GM18517 (cell line): ENCODE data around the gene LRRC8C.
A peak's percentile ranks its signal among the peaks of the same experiment; 100 is the strongest.
"Not testable (repeated sequence)": the region's sequence is repeated elsewhere in the genome, so short reads cannot be mapped to it uniquely, and the experiment has no call there.

ENCODE experiments used
- ATAC-seq: cut with Tn5 transposase; IDR thresholded peaks from one replicate; pipeline ENCODE4 v1.9.1; 2021; ENCODE audit warnings: mild to moderate bottlenecking, moderate library complexity; ENCODE audit not compliant: unreplicated experiment

LRRC8C gene

DNA sequence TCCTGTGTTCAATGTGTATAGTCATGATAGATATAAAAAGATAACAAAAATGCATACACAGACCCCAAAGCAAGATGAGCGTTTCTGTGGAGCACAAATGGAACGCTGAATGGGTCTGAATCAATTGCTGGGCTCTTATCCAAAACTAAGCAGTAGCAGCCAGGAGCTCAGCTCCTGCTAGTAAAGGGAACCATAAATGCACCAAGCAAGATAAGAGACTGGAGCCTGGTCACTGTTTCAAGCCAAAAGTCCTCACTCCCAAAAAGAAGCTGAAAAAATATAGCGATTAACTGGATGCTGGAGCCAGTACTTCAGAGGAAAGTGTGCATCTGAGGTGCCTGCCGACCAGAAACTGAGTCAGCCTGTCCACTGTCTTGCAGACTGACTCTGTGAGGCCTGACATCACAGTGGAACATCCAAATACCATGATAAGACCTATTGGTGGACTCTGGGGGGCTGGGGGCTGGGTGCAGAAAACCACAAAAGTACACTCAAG lies 68.9 kb downstream of the LRRC8C start:
- no peak for ATAC-seq

DNA sequence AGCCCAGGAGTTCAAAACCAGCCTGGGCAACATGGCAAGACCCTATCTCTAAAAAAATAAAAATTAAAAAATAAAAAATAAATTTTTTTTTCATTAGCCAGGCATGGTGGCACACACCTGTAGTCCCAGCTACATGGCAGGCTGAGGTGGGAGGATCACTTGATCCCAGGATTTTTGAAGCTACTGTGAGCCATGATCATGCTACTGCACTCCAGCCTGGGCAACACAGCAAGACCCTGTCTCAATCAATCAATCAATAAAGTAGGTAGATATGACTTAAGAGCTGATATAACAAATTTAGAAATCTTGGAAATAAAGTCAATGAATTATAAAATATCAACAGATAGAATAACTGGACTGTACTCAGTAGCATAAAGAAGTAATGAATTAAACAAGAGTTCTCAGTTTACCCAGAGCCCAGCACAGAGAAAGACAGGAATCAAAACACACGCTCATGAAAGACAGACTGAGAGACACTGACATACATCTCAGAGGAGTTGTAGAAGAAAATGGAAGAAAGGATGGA lies 69.7 kb downstream of the LRRC8C start:
- ATAC-seq, result no peak

DNA sequence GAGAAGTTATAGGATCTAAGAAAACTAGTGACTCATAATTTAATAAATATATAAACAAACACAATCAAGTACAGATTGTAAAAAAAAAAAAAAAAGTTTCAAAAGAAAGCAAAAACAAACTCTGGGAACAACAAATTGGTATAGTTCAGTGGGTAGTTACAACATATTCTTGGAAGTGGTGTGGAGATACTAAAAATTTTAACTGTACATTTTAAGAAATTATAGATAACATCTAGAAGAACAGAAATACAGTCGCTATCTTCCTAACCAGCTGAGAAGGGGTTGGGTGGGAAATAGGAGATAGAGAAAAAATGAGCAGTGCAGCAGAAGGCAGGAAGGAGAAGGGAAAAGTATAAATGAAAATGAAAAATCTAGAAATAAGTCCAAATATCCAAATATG lies 70.5 kb downstream of the LRRC8C start:
- ATAC-seq, result no peak

DNA sequence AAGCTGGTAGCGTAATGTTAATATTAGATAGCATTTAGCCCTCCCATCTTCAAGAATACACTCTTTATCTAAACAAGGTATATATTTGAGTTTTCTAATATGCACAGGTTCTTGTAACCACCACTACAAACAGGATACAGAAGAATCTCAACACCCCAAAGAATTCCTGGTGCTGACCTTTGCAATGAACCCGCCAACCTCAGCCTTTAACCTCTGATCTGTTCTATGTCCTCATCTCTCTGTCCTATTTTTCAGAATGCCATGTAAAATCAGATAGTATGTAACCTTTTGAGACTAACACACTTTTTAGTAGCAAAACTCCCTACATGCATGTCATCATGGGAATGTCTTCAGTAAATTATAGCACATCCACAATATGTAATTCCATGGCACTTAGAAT lies 71.1 kb downstream of the LRRC8C start:
- no peak for ATAC-seq

DNA sequence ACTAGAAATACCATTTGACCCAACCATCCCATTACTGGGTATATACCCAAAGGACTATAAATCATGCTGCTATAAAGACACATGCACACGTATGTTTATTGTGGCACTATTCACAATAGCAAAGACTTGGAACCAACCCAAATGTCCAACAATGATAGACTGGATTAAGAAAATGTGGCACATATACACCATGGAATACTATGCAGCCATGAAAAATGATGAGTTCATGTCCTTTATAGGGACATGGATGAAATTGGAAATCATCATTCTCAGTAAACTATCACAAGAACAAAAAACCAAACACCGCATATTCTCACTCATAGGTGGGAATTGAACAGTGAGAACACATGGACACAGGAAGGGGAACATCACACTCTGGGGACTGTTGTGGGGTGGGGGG lies 72.0 kb downstream of the LRRC8C start:
- ATAC-seq, result not testable (repeated sequence)

DNA sequence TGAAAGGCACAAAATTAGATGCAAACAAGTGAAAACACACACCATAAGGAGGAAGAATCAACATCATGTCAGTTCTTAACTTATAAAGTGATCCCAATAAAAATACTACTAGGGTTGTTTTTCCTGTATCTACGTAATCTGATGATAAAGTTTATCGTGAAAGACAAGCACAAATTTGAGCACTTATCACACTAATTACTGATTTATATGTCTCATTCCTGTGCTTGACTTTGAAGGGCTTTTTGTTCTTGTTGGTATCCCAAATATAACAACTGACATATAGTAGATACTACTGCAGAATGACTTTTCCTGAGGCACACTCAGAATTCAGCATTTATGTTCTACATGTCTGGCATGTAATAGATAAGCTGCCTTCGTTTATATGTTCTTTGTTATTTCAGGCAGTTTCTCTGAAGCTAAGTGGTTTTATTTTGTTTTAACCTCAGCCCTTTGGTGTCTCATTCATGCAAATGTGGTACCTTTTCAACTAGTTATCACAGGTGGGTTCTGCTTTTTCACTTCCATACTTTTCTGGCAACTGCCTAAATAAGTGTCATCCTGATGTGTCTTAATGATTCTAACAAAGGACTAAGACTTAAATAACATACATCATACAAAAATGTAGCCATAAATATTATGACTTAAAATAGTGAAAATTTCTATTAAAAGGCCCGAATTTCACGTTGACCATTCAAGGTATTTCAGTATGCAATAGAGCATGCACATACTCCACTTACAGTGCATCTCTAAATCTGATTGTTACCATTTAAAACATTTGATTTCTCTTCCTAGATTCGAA lies 73.2 kb downstream of the LRRC8C start:
- peak; percentile 76 for ATAC-seq

DNA sequence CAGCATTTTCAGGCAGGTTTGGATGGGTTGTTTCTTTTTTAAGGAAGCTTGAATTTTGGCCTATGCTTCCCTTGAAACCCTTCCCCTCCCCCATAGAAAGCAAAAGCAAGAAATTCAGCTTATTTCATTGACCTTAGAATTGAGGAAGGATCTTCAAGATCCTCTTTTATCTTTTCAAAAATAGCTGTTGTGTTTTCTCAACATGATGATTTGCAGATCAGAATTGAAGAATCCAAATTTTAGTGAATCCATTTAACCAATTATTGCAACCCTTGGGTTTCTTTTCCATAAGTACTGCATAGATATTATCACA lies 73.7 kb downstream of the LRRC8C start:
- peak; percentile 20 for ATAC-seq

GRCh38 chr1:89708751-89709375 lies 75.9 kb downstream of the LRRC8C start:
- no peak for ATAC-seq

DNA sequence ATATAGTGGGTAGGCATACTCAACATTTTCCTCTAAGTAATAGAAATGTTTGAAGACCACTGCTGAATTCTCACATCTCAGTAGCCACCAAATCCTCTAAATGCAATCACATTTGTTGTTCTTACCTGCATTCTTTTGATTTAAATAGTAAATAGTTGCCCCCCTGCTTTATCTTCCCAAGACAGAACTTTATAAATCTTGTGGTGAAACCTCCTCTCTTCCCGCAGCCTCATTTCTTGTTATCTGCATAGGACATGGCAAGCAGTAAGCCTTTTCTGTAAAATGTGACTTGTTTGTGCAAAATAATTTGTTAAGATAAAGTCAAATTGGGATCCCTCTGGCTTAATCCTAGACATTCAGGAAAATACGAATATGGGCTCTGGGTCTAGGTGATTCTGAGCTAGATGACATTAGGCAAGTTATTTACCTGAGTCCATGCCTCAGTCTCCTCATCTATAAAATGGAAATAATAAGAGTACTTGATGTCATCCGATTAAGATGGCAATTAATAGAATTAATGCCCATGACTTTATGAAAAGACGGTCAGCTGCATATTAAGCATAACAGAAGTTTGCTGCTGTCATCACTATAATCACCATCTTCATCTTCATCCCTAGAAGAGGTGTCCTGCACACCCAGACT lies 77.7 kb downstream of the LRRC8C start:
- no peak for ATAC-seq

DNA sequence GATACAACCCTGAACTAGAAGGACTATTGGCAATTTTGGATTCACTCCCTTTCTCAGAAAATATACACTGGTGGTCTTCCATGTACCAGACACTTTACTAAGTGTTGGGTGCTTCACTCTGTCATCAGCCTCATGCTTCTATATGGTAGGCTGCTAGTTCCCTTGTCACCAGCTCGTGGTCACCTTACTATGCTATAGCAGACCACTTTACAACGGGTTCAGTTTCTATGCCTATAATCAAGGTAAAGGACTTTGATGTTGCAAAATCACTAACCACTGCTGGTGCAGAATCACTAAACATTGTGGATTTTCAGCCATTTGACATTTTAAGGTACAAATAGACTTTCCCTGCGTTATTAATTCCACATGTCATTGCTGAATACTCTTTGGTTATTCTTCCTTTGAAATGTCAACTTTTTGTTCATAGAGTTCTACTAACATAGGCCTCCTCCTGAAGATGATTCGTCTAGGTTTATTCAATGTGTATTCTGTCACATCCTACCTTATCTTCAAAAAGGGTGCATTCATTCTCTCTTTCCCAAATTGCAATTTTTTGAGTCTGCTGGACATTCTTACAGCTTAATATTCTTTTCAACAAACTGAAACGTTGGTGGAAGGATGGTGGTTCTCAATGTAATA lies 78.3 kb downstream of the LRRC8C start:
- no peak for ATAC-seq

GRCh38 chr1:89712420-89712819 lies 79.5 kb downstream of the LRRC8C start:
- no peak for ATAC-seq

DNA sequence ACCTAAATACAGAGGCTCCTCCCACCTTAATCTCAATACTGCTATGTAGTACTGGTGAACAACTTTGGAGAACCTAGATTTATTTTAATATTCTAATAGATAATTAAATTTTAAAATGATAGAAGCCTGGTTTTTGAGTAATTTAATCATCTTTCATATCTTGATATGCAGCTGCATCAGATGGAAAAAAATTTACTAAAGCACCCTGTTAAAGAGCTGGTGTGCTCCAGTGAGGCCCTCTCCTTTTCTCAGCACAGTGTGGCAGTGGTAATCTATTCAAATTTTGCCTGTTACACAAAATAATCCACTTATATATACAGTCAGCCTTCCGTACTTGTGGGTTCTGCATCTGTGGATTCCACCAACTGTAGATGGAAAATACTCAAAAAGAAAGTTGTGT lies 82.8 kb downstream of the LRRC8C start:
- no peak for ATAC-seq

DNA sequence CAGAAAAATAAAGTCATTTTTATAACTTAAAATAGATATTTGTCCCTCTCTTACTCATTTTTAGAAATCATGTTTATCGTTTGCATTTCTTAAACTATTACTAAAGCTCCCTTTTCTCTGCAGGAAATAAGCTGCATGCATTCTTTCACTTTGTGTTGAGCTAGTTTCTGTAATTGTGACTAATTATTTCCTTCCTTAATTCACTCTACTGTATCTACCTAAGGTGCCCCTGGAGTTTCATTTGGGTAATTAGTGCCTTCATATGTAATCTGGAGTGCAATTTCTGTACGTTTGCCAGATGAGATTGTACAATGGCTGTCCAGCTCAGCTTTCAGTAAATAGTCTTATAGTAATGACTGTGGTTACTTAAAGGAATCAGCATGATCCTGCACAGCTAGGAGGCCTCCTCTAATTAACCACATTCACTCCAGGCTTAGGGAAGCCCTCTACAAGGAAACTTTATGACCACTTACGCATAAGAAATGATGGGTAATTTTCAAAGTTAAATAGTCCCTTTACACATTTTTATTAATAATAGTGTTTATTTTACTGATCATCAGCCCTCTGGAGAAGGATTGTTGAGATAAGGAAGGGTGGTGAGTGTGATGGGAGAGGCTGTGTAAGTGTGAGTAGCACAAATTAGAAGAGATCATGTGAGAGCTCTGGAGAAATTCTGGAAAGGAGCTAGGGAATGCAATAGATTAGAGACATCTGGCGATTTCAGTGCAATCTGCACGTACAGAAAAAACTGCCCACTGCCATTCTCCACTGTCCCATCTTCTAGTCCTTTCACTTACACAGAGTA lies 86.8 kb downstream of the LRRC8C start:
- ATAC-seq, result peak; percentile 96

DNA sequence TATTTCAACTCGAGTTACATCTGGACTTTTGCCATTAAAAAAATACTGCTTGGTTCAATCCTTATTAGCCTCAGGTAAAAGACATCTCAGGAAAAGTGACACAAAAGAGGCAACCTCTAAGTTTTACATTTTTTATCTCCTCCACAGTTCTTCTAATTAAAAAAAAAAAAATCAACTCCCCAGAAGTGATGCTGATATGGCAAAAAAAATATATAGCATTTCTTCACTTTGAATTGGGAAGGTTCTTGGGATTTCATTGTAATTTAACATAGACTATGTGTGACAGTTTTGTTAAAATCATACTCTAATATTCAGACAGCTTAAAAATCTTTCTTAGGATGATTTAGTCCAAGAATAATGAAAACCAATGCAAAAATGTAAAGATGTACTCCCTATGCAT lies 87.9 kb downstream of the LRRC8C start:
- ATAC-seq, result no peak

DNA sequence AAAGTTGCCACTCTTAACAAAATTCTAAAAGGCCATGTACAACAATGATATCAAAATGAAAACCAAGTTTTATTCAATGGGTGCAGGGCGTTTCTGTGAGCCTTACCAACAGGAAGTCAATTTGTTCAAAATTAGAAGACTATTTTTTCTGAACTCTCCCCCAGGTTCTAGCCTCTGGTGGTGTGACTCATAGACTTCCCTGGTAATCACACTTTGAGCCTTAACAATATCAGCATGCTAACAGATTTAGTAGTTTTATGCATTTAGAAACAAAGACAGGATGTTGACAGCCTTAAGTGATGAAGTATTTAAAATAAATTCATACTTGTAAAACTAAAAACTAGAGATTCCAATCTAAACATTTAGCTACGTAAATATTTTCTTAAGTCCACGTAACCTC lies 88.4 kb downstream of the LRRC8C start:
- ATAC-seq, result no peak

DNA sequence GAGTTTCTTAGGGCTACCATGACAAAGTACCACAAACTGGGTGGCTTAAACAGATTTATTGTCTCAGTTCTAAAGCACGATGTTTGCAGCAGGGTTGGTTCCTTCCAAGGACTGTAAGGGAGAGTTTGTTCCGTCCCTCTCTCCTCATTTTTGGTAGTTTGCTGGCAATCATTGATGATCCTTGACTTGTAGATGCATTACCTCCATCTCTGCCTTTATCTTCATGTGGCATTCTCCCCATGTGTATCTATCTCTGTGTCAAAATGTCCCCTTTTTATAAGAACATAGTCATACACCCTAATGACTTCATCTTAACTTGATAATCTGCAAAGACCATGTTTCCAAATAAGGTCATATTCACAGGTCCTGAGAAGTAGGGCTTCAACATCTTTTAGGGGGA lies 90.2 kb downstream of the LRRC8C start:
- ATAC-seq, result no peak

GRCh38 chr1:89723863-89724262 lies 90.9 kb downstream of the LRRC8C start:
- no peak for ATAC-seq

DNA sequence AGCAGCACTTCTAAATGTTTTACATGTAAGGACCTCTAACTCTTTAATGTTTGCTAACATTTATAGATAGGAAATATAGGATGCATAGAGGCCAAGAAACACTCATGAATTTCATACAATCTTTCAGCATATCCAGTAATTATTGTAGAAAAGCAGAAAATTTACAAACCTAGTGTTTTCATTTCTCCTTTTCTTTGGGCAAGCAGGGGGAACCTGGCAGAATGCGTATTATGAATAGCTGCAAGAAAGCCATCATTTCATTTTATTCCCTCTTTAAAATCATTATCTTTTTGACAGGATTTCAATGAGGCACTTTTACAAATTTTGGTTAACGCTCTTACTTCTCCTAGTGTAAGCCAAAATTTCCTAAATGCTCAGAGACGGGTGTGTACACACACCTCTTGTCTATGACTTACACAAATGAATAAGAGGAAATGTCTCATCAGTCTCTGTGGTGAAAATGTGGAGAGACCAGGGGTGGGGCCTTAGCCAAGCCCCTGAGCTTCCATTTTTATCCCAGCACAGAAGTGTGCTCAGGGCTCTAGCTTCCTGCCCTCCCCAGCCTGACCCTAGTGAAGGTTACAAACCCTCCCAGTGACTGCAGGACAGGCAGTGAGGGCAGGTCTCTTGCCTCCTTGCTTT lies 91.6 kb downstream of the LRRC8C start:
- peak; percentile 69 for ATAC-seq

- no peak for ATAC-seq
These were observed 92.1 kb downstream of the LRRC8C start for GRCh38 chr1:89725011-89725370.

- no peak for ATAC-seq
These were observed 92.7 kb downstream of the LRRC8C start for GRCh38 chr1:89725631-89726030.
